ENCODE measurements around the gene POP4. TPM values are rescaled to one million over a fixed set of nuclear protein-coding genes. Genes with fewer than 3 reads are reported as not detected.

The POP4 gene
- total and polyA plus RNA-seq, 9 of the 15 experiments (the other 6 are each of a cell fraction or from before 2014, with no cell fraction given) = 42.1 to 128 (median 99.0) TPM

GRCh38 chr19:29665215-29665825 is 59.2 kb downstream of the POP4 start, which contains the start of gene PLEKHF1 (continued):
- TF ChIP-seq USF2 (CRISPR knock-in tag; IDR thresholded peaks at IDR 0.05) = no peak
- TF ChIP-seq SIN3B (IDR thresholded peaks at IDR 0.05; ENCODE audit: low read depth) = peak; percentile 9; the same call in 1 of the 2 replicates
- TF ChIP-seq SIX5 (IDR thresholded peaks at IDR 0.05; ENCODE audit: borderline replicate concordance in 1 of 2, insufficient read depth in 1 of 2, low read depth in 1 of 2, low read length in 2 of 2) = no peak
- no peak for TF ChIP-seq ZNF77 (CRISPR knock-in tag; IDR thresholded peaks at IDR 0.05)
- TF ChIP-seq NELFE (IDR thresholded peaks at IDR 0.05; ENCODE audit: insufficient read depth, insufficient read length) = no peak
- TF ChIP-seq TSC22D4 (tag; IDR thresholded peaks at IDR 0.05) = no peak
- no peak for TF ChIP-seq ZNF347 (CRISPR knock-in tag; IDR thresholded peaks at IDR 0.05; ENCODE audit: low read depth)
- no peak for TF ChIP-seq BRD9 (IDR thresholded peaks at IDR 0.05; ENCODE audit: low read depth, partially characterized antibody)
- TF ChIP-seq ZNF609 (CRISPR knock-in tag; IDR thresholded peaks at IDR 0.05; ENCODE audit: borderline replicate concordance) = no peak
- TF ChIP-seq CHD1 (IDR thresholded peaks at IDR 0.05; ENCODE audit: low read length) = no peak
- no peak for TF ChIP-seq MEF2A (IDR thresholded peaks at IDR 0.05; ENCODE audit: control insufficient read depth, low read depth, low read length)
- peak; percentile 89 for TF ChIP-seq POLR2G (IDR thresholded peaks at IDR 0.05; ENCODE audit: low read depth, low read length)
- no peak for TF ChIP-seq TFAP4 (CRISPR knock-in tag; IDR thresholded peaks at IDR 0.05; ENCODE audit: borderline replicate concordance)
- no peak for TF ChIP-seq SRSF9 (IDR thresholded peaks at IDR 0.05; ENCODE audit: borderline replicate concordance, low read depth, low read length)
- no peak for TF ChIP-seq HEY1 (CRISPR knock-in tag; IDR thresholded peaks at IDR 0.05; ENCODE audit: borderline replicate concordance)
- no peak for TF ChIP-seq RBM22 (IDR thresholded peaks at IDR 0.05; ENCODE audit: low read depth, low read length, poor library complexity, severe bottlenecking)
- TF ChIP-seq PHF8 (IDR thresholded peaks at IDR 0.05; ENCODE audit: borderline replicate concordance, low read length) = peak; percentile 67; the same call in 1 of the 2 replicates
- TF ChIP-seq TAF1 (IDR thresholded peaks at IDR 0.05; ENCODE audit: control insufficient read depth, extremely low read depth, insufficient read depth, low read length, severe bottlenecking) = peak; percentile 46
- TF ChIP-seq ZNF316 (IDR thresholded peaks at IDR 0.05) = no peak
- TF ChIP-seq NR4A1 (CRISPR knock-in tag; IDR thresholded peaks at IDR 0.05) = no peak
- no peak for TF ChIP-seq NR4A1 (tag; IDR thresholded peaks at IDR 0.05)

All from K562 (cell line).